Measurements from ENCODE around the gene HS3ST6.
"Not testable (repeated sequence)": the region's sequence is repeated elsewhere in the genome, so short reads cannot be mapped to it uniquely, and the experiment has no call there.

The HS3ST6 gene

GRCh38 chr16:1902547-1903219 lies 15.5 kb downstream of the HS3ST6 start:
- TF ChIP-seq CTCF (IDR thresholded peaks at IDR 0.05; ENCODE audit: low read depth, low read length), result no peak
- no peak for DNase-seq (ENCODE audit: extremely low read depth, low read depth)

DNA sequence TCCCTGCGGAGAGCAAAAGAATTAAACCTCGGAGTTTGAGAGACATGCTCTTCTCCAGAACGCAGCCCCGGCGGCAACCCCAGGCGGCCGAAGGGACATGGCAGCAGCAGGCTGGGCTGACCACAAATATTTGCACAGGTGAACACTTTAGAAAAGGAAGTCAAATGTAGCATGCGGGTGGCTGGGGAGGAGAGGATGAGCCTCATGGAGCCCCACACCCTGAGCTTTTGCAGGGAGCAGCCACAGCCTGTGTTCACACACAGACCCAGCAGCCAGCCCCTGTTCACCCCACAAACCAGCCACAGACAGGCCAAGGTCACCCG lies 17.8 kb downstream of the HS3ST6 start:
- no peak for DNase-seq (ENCODE audit: extremely low read depth, low read depth)
- TF ChIP-seq CTCF (IDR thresholded peaks at IDR 0.05; ENCODE audit: low read depth, low read length), result no peak

DNA sequence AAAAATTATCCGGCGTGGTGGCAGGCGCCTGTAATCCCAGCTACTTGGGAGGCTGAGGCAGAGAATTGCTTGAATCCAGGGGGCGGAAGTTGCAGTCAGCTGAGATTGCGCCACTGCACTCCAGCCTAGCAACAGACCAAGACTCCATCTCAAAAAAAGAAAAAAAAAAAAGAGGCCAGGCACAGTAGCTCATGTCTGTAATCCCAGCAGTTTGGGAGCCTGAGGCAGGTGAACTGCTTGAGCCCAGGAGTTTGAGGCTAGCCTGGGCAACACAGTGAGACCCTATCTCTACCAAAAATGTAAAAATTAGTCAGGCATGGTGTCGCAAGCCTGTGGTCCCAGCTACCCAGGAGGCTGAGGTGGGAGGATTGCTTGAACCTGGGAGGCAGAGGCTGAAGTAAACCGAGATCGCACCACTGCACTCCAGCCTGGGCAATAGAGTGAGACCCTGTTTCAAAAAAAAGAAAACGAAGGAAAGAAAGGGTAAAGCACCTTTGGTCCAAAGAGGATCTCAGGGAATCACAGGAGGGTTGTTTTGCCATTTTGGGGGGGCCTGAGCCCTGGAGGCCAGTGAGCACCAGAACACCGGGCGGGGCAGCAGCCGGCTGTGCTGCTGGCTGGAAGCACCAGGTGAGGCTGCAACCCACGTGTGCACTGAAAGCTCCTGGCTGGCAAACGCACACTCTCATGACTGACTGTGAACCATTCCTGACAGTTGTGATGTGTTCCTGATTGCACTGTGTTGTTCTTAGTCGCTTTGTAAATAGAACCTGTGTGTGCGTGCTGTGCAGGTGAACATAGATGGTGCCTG lies 18.4 kb downstream of the HS3ST6 start:
- no peak for TF ChIP-seq CTCF (IDR thresholded peaks at IDR 0.05; ENCODE audit: low read depth, low read length)
- no peak for DNase-seq (ENCODE audit: extremely low read depth, low read depth)

GRCh38 chr16:1897692-1898091 lies 20.5 kb downstream of the HS3ST6 start:
- DNase-seq (ENCODE audit: extremely low read depth, low read depth), result not testable (repeated sequence)

GRCh38 chr16:1895949-1896675 lies 22.1 kb downstream of the HS3ST6 start:
- no peak for DNase-seq (ENCODE audit: extremely low read depth, low read depth)
- TF ChIP-seq CTCF (IDR thresholded peaks at IDR 0.05; ENCODE audit: low read depth, low read length), result no peak

DNA sequence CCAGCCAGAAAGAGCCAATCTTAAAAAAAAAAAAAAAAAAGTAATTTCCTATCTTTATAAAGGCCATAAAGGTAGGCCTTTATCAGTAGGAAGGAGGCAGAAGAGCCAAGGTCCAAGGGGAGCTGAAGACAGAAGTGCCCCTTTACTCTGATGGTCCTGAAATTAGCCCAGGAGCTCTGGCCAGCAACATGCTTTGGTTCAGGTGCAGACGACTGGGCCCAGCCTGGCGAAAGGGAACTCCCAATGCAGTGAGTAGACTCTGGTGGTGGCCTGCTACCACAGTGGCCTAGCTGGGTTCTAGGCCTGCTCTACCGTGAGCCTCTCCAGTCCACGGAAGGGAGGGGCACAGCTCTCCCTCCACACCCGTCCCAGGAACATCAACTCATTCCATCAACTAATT lies 23.1 kb downstream of the HS3ST6 start:
- DNase-seq (ENCODE audit: extremely low read depth, low read depth), result no peak
- no peak for TF ChIP-seq CTCF (IDR thresholded peaks at IDR 0.05; ENCODE audit: low read depth, low read length)

DNA sequence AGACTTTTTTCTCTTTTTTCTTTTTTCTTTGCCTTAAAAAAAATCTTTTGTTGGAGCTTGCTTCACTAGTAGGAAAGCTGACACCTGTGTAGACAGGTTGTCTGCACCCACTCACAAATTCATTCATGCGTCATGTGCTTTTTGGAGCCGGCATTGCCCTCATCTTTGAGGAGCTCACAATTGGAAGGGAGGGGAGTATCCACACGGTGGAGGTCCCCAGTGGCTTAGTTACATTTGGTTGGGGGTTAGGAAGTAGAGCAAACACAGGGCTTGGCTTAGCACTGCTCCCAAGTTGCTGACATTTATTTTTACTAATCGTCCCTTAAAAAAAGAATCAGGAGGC lies 27.5 kb downstream of the HS3ST6 start:
- no peak for TF ChIP-seq CTCF (IDR thresholded peaks at IDR 0.05; ENCODE audit: low read depth, low read length)
- no peak for DNase-seq (ENCODE audit: extremely low read depth, low read depth)
